ENCODE measurements around the gene DNAL1. TPM values are rescaled to one million over a fixed set of nuclear protein-coding genes. Genes with fewer than 3 reads are reported as not detected.

DNAL1 gene
- total RNA-seq, 1 experiment from 2014 or later: 14.6 TPM

GRCh38 chr14:73666583-73666982, 21.8 kb downstream of the DNAL1 start:
- peaks cover 5 to 13% of the 10 kb centered on the region in 2 experiments for H3K4me1 ChIP-seq (ENCODE audit: control insufficient read depth in 1 of 2, insufficient read depth in 2 of 2, low read length in 2 of 2)
- H3K9ac ChIP-seq (ENCODE audit: low read length): no peak overlapping the region
- no peaks in the 10 kb centered on the region for H3K27me3 ChIP-seq (ENCODE audit: insufficient read depth, low read length)
- no peak overlapping the region for H3K4me3 ChIP-seq (replicated peaks in 1 of 2; ENCODE audit: low read depth in 1 of 2, low read length in 2 of 2)
- H4K20me1 ChIP-seq (ENCODE audit: insufficient read depth): no peaks in the 10 kb centered on the region
- intact Hi-C loops (cut with micrococcal nuclease): no loop called here
- H3K9me2 ChIP-seq (ENCODE audit: insufficient read depth): no peaks in the 10 kb centered on the region
- H3K27ac ChIP-seq (ENCODE audit: low read depth, low read length): no peak overlapping the region
- POLR2A ChIA-PET: no interaction called here
- H3K9me3 ChIP-seq (ENCODE audit: control insufficient read depth in 1 of 2, insufficient read depth in 1 of 2, low read depth in 1 of 2, low read length in 2 of 2): no peaks in the 10 kb centered on the region
- H2AFZ ChIP-seq (ENCODE audit: low read depth, low read length, poor library complexity, severe bottlenecking): no peak overlapping the region
- TF ChIP-seq CBX3 (IDR thresholded peaks at IDR 0.05; ENCODE audit: low read depth) (no peak), FOSL1 (IDR thresholded peaks at IDR 0.05; ENCODE audit: low read depth) (no peak), SP1 (IDR thresholded peaks at IDR 0.05; ENCODE audit: low read depth) (no peak), SIN3A (IDR thresholded peaks at IDR 0.05; ENCODE audit: low read depth) (no peak), ZFX (IDR thresholded peaks at IDR 0.05) (no peak)
- TF ChIP-seq, protein P1, sequence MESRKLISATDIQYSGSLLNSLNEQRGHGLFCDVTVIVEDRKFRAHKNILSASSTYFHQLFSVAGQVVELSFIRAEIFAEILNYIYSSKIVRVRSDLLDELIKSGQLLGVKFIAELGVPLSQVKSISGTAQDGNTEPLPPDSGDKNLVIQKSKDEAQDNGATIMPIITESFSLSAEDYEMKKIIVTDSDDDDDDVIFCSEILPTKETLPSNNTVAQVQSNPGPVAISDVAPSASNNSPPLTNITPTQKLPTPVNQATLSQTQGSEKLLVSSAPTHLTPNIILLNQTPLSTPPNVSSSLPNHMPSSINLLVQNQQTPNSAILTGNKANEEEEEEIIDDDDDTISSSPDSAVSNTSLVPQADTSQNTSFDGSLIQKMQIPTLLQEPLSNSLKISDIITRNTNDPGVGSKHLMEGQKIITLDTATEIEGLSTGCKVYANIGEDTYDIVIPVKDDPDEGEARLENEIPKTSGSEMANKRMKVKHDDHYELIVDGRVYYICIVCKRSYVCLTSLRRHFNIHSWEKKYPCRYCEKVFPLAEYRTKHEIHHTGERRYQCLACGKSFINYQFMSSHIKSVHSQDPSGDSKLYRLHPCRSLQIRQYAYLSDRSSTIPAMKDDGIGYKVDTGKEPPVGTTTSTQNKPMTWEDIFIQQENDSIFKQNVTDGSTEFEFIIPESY (IDR thresholded peaks at IDR 0.05; ENCODE audit: extremely low read depth, insufficient replicate concordance, low read length): no peak
- RAD21 ChIA-PET (ENCODE audit: low non-redundant PET in 1 of 2, low total read pairs in 2 of 2, uncharacterized antibody in 2 of 2, unreplicated experiment in 2 of 2): no interaction called here
- H3K36me3 ChIP-seq (ENCODE audit: control insufficient read depth in 1 of 2, insufficient read depth in 2 of 2, low read length in 2 of 2): no peaks in the 10 kb centered on the region
- CTCF ChIA-PET: no interaction called here
- H3K4me2 ChIP-seq (ENCODE audit: low read length): no peak overlapping the region
- ATAC-seq (no peak), DNase-seq (ENCODE audit: low read depth, low spot score) (no peak)
- BruUV-seq (replicated peaks): no TSS peak
- no peaks in the 10 kb centered on the region for H3K79me2 ChIP-seq (ENCODE audit: insufficient read depth, low read length)

GRCh38 chr14:73667854-73668253, 23.1 kb downstream of the DNAL1 start:
- RAD21 ChIA-PET (ENCODE audit: low non-redundant PET in 1 of 2, low total read pairs in 2 of 2, uncharacterized antibody in 2 of 2, unreplicated experiment in 2 of 2): no interaction called here
- intact Hi-C loops (cut with micrococcal nuclease): no loop called here
- no peaks in the 10 kb centered on the region for H3K9me2 ChIP-seq (ENCODE audit: insufficient read depth)
- H3K27me3 ChIP-seq (ENCODE audit: insufficient read depth, low read length): no peaks in the 10 kb centered on the region
- H3K36me3 ChIP-seq (ENCODE audit: control insufficient read depth in 1 of 2, insufficient read depth in 2 of 2, low read length in 2 of 2): no peaks in the 10 kb centered on the region
- CTCF ChIA-PET: no interaction called here
- TF ChIP-seq POLR2A (IDR thresholded peaks at IDR 0.05; ENCODE audit: borderline replicate concordance, extremely low read depth, insufficient read depth, insufficient read length): no peak
- no peak for TF ChIP-seq FOSL1 (IDR thresholded peaks at IDR 0.05; ENCODE audit: low read depth)
- no peak for TF ChIP-seq YY1 (IDR thresholded peaks at IDR 0.05; ENCODE audit: extremely low read depth, insufficient replicate concordance, low read depth, low read length)
- no peak for TF ChIP-seq EGR1 (IDR thresholded peaks at IDR 0.05; ENCODE audit: low read depth)
- no peak for TF ChIP-seq TCF7L2 (IDR thresholded peaks at IDR 0.05; ENCODE audit: borderline replicate concordance, extremely low read depth, insufficient read depth, insufficient read length)
- TF ChIP-seq RAD21 (IDR thresholded peaks at IDR 0.05; ENCODE audit: low read depth): no peak
- no peak for TF ChIP-seq SIN3A (IDR thresholded peaks at IDR 0.05; ENCODE audit: low read depth)
- no peak for TF ChIP-seq ATF3 (IDR thresholded peaks at IDR 0.05)
- ATAC-seq (no peak), DNase-seq (ENCODE audit: low read depth, low spot score) (no peak)
- BruUV-seq (replicated peaks): no TSS peak
- no peaks in the 10 kb centered on the region for H3K9me3 ChIP-seq (ENCODE audit: control insufficient read depth in 1 of 2, insufficient read depth in 1 of 2, low read depth in 1 of 2, low read length in 2 of 2)
- POLR2A ChIA-PET: no interaction called here
- no peaks in the 10 kb centered on the region for H4K20me1 ChIP-seq (ENCODE audit: insufficient read depth)
- H3K79me2 ChIP-seq (ENCODE audit: insufficient read depth, low read length): no peaks in the 10 kb centered on the region
- no peak overlapping the region for H3K9ac ChIP-seq (ENCODE audit: low read length)
- H3K27ac ChIP-seq (ENCODE audit: low read depth, low read length): no peak overlapping the region
- H3K4me3 ChIP-seq (replicated peaks in 1 of 2; ENCODE audit: low read depth in 1 of 2, low read length in 2 of 2): no peak overlapping the region
- no peak overlapping the region for H3K4me2 ChIP-seq (ENCODE audit: low read length)
- H3K4me1 ChIP-seq (ENCODE audit: control insufficient read depth in 1 of 2, insufficient read depth in 2 of 2, low read length in 2 of 2): peaks cover 2% of the 10 kb centered on the region in 2 experiments
- no peak overlapping the region for H2AFZ ChIP-seq (ENCODE audit: low read depth, low read length, poor library complexity, severe bottlenecking)
